Fibroblast of villous mesenchyme (primary cell): ENCODE results near the gene LRRC23. TPM values are rescaled to one million over a fixed set of nuclear protein-coding genes. Genes with fewer than 3 reads are reported as not detected.

Experiments used
- DNase-seq: peaks from one replicate; pipeline ENCODE4 v3.0.0-alpha.2; 2010; ENCODE audit warnings: low read depth
- H3K4me3 ChIP-seq: 2 replicates; pipeline ENCODE4 v1.5.1; 2011; ENCODE audit warnings: low read depth, mild to moderate bottlenecking, low read length
- CTCF ChIP-seq: IDR thresholded peaks from 2 replicates; pipeline ENCODE4 v1.5.1; 2012; ENCODE audit warnings: low read depth, mild to moderate bottlenecking, low read length; ENCODE audit not compliant: insufficient read depth
- total RNA-seq: library from RNA; depleted of rRNA; stranded (reverse); fragments of >200 nt; gene quantifications from 2 replicates; pipeline ENCODE4 v1.2.3, GENCODE V29; 2012

The LRRC23 gene
- total RNA-seq, 1 donor = 4.7 TPM

GRCh38 chr12:6951551-6952120 lies 47.0 kb downstream of the LRRC23 start:
- TF ChIP-seq CTCF = no peak
- no peak overlapping the region for H3K4me3 ChIP-seq

GRCh38 chr12:6952121-6952862 lies 47.7 kb downstream of the LRRC23 start:
- DNase-seq = no peak

More at GRCh38 chr12:6951551-6952120, 47.0 kb downstream of the LRRC23 start:
- no peak for DNase-seq

GRCh38 chr12:6952863-6953441 lies 48.3 kb downstream of the LRRC23 start:
- H3K4me3 ChIP-seq = no peak overlapping the region
- TF ChIP-seq CTCF = no peak
- DNase-seq = no peak

More at GRCh38 chr12:6952121-6952862, 47.7 kb downstream of the LRRC23 start:
- no peak overlapping the region for H3K4me3 ChIP-seq
- TF ChIP-seq CTCF = no peak

- DNase-seq = peak; percentile 22
- TF ChIP-seq CTCF = no peak
- H3K4me3 ChIP-seq = no peak overlapping the region
Observed at GRCh38 chr12:6953442-6954315, 49.1 kb downstream of the LRRC23 start.

- DNase-seq = no peak
- no peak overlapping the region for H3K4me3 ChIP-seq
- TF ChIP-seq CTCF = no peak
Observed at GRCh38 chr12:6954316-6955107, 49.9 kb downstream of the LRRC23 start.
